GM23338 (cell line): ENCODE measurements around the gene NUDT6. TPM values are rescaled to one million over a fixed set of nuclear protein-coding genes. Genes with fewer than 3 reads are reported as not detected.

Source experiments
- ATAC-seq: fragments of 200-7000 bp; cut with Tn5 transposase; 3 replicates; pipeline ENCODE4 v1.9.1; 2020
- DNase-seq: peaks from one replicate; pipeline ENCODE4 v3.0.0-alpha.2; 2015; ENCODE audit warnings: low spot score
- H2AFZ ChIP-seq: fragments of 200-600 bp; sonication (generic); 2 replicates; pipeline ENCODE4 v1.8.0; 2016; ENCODE audit warnings: antibody characterized with exemption, mild to moderate bottlenecking, moderate library complexity
- H3F3A ChIP-seq: fragments of 200-600 bp; sonication (generic); replicated peaks from 2 replicates; pipeline ENCODE4 v1.8.0; 2017; ENCODE audit warnings: antibody characterized with exemption, mixed run types, low read depth
- H3K27ac ChIP-seq: fragments of 200-600 bp; sonication (generic); 2 replicates; pipeline ENCODE4 v1.6.1; 2016; ENCODE audit warnings: low read depth
- H3K27me3 ChIP-seq: fragments of 200-600 bp; sonication (generic); 2 replicates; pipeline ENCODE4 v1.8.0; 2016; ENCODE audit warnings: mild to moderate bottlenecking, mixed run types, moderate library complexity; ENCODE audit not compliant: insufficient read depth
- H3K36me3 ChIP-seq: fragments of 200-600 bp; sonication (generic); 2 replicates; pipeline ENCODE4 v1.8.0; 2016; ENCODE audit warnings: mild to moderate bottlenecking; ENCODE audit not compliant: insufficient read depth
- H3K4me1 ChIP-seq: fragments of 200-600 bp; sonication (generic); 2 replicates; pipeline ENCODE4 v1.8.0; 2016; ENCODE audit warnings: mild to moderate bottlenecking, moderate library complexity; ENCODE audit not compliant: insufficient read depth
- H3K4me2 ChIP-seq: fragments of 200-600 bp; sonication (generic); 2 replicates; pipeline ENCODE4 v1.7.1; 2017; ENCODE audit warnings: mixed run types
- H3K4me3 ChIP-seq: fragments of 200-600 bp; sonication (generic); 2 replicates; pipeline ENCODE4 v1.6.1; 2016; ENCODE audit warnings: mixed run types
- H3K79me2 ChIP-seq: fragments of 200-600 bp; sonication (generic); replicated peaks from 2 replicates; pipeline ENCODE4 v1.8.0; 2017; ENCODE audit warnings: mild to moderate bottlenecking; ENCODE audit not compliant: insufficient read depth
- H3K9me2 ChIP-seq: fragments of 200-600 bp; sonication (generic); 2 replicates; pipeline ENCODE4 v1.8.0; 2017; ENCODE audit not compliant: insufficient read depth
- H4K20me1 ChIP-seq: fragments of 200-600 bp; sonication (generic); replicated peaks from 2 replicates; pipeline ENCODE4 v1.8.0; 2017; ENCODE audit warnings: mild to moderate bottlenecking; ENCODE audit not compliant: insufficient read depth
- H3K27ac Mint-ChIP-seq: 2 replicates; pipeline ENCODE4 v1.8.0; 2020; ENCODE audit warnings: inconsistent platforms, mild to moderate bottlenecking, moderate library complexity, mixed read lengths
- H3K27me3 Mint-ChIP-seq: 3 replicates; pipeline ENCODE4 v1.8.0; 2022; ENCODE audit warnings: low read depth, mild to moderate bottlenecking, moderate library complexity, mixed read lengths, inconsistent platforms; ENCODE audit not compliant: insufficient read depth, poor library complexity
- H3K36me3 Mint-ChIP-seq: 3 replicates; pipeline ENCODE4 v1.8.0; 2021; ENCODE audit warnings: low read depth, mild to moderate bottlenecking, inconsistent platforms, moderate library complexity, mixed read lengths
- H3K4me1 Mint-ChIP-seq: 3 replicates; pipeline ENCODE4 v1.8.0; 2020; ENCODE audit warnings: mild to moderate bottlenecking, inconsistent platforms, mixed read lengths
- H3K4me3 Mint-ChIP-seq: 3 replicates; pipeline ENCODE4 v1.8.0; 2021; ENCODE audit warnings: moderate library complexity, mild to moderate bottlenecking, inconsistent platforms, mixed read lengths
- H3K9me3 Mint-ChIP-seq: 3 replicates; pipeline ENCODE4 v1.8.0; 2020; ENCODE audit warnings: moderate library complexity, mild to moderate bottlenecking, inconsistent platforms, mixed read lengths
- CREB1 ChIP-seq: fragments of 250-450 bp; sonication (Bioruptor Pico); IDR thresholded peaks from 2 replicates; pipeline ENCODE4 v1.5.0; 2020; ENCODE audit warnings: low read depth, mild to moderate bottlenecking, moderate library complexity
- CTCF ChIP-seq, 2 experiments: fragments of 200-600 bp in 1 of 2; sonication (generic) in 1 of 2; conservative IDR thresholded peaks; 2 replicates each; pipeline versions ENCODE4 v1.5.1 to v1.6.1; 2016 to 2017; ENCODE audit warnings: antibody characterized with exemption in 2 of 2, low read depth in 2 of 2, mild to moderate bottlenecking in 2 of 2, moderate library complexity in 1 of 2
- ETS1 ChIP-seq: IDR thresholded peaks from 2 replicates; pipeline ENCODE4 v1.6.1; 2016; ENCODE audit warnings: antibody characterized with exemption
- EZH2 ChIP-seq: fragments of 200-600 bp; sonication (generic); IDR thresholded peaks from one replicate; pipeline ENCODE4 v1.8.0; 2017; ENCODE audit warnings: antibody characterized with exemption, mild to moderate bottlenecking, low read depth; ENCODE audit not compliant: unreplicated experiment
- EZH2phosphoT487 ChIP-seq: fragments of 200-600 bp; sonication (generic); IDR thresholded peaks from one replicate; pipeline ENCODE4 v1.8.1; 2018; ENCODE audit warnings: antibody characterized with exemption; ENCODE audit not compliant: unreplicated experiment
- JUNB ChIP-seq: IDR thresholded peaks from one replicate; pipeline ENCODE4 v1.6.1; 2016; ENCODE audit warnings: antibody characterized with exemption; ENCODE audit not compliant: unreplicated experiment
- NANOG ChIP-seq: IDR thresholded peaks from 2 replicates; pipeline ENCODE4 v1.6.1; 2016; ENCODE audit warnings: antibody characterized with exemption, borderline replicate concordance
- POLR2AphosphoS5 ChIP-seq: IDR thresholded peaks from 2 replicates; pipeline ENCODE4 v1.6.1; 2016; ENCODE audit warnings: antibody characterized with exemption, low read depth
- REST ChIP-seq: IDR thresholded peaks from one replicate; pipeline ENCODE4 v1.6.1; 2018; ENCODE audit warnings: antibody characterized with exemption; ENCODE audit not compliant: unreplicated experiment
- STAT1 ChIP-seq: IDR thresholded peaks from one replicate; pipeline ENCODE4 v1.6.1; 2016; ENCODE audit warnings: antibody characterized with exemption; ENCODE audit not compliant: unreplicated experiment
- ZNF114 ChIP-seq: fragments of 250-450 bp; sonication (Bioruptor Pico); IDR thresholded peaks from 2 replicates; pipeline ENCODE4 v1.5.0; 2020; ENCODE audit warnings: mild to moderate bottlenecking, moderate library complexity
- ZNF331 ChIP-seq: fragments of 250-450 bp; sonication (Bioruptor Pico); IDR thresholded peaks from 2 replicates; pipeline ENCODE4 v1.5.0; 2020; ENCODE audit warnings: low read depth, mild to moderate bottlenecking, moderate library complexity
- ZNF462 ChIP-seq: fragments of 250-450 bp; sonication (Bioruptor Pico); IDR thresholded peaks from 2 replicates; pipeline ENCODE4 v1.5.0; 2020; ENCODE audit warnings: mild to moderate bottlenecking, moderate library complexity
- polyA plus RNA-seq: library from polyadenylated mRNA; unstranded; fragments of >200 nt; fragmentation: Nextera tagmentation; extraction: Ambion mirVana; gene quantifications from 2 replicates; pipeline ENCODE4 v1.2.1, GENCODE V29; 2016
- total RNA-seq: library from RNA; depleted of rRNA; stranded (reverse); fragments of >200 nt; shearing (Covaris generic); gene quantifications from 2 replicates; pipeline ENCODE4 v1.2.3, GENCODE V29; 2014

Gene NUDT6
- total and polyA plus RNA-seq, 2 experiments from 2014 or later, result 4.9 to 9.1 TPM

- peaks cover 90% of the 10 kb centered on the region for H3K4me1 ChIP-seq
- no peak for DNase-seq
- H4K20me1 ChIP-seq, result peaks cover 64% of the 10 kb centered on the region
- Mint-ChIP-seq H3K36me3 (peaks cover 8% of the 10 kb centered on the region), H3K27me3 (peaks cover 4% of the 10 kb centered on the region), H3K4me1 (peaks cover 83% of the 10 kb centered on the region), H3K4me3 (no peak overlapping the region), H3K9me3 (no peaks in the 10 kb centered on the region), H3K27ac (no peak overlapping the region)
- H3K9me2 ChIP-seq, result no peaks in the 10 kb centered on the region
- H3K27ac ChIP-seq, result peak overlapping the region; percentile 65
- no peak overlapping the region for H2AFZ ChIP-seq
- H3K4me3 ChIP-seq, result no peak overlapping the region
- H3K4me2 ChIP-seq, result peak overlapping the region; percentile 66
- no peaks in the 10 kb centered on the region for H3F3A ChIP-seq
- H3K27me3 ChIP-seq, result no peaks in the 10 kb centered on the region
- no peaks in the 10 kb centered on the region for H3K36me3 ChIP-seq
- H3K79me2 ChIP-seq, result peaks cover 100% of the 10 kb centered on the region
- TF ChIP-seq ZNF462, result no peak
- no peak for TF ChIP-seq NANOG
- TF ChIP-seq CREB1 (CRISPR knock-in tag), result no peak
- no peak for TF ChIP-seq REST
- no peak for TF ChIP-seq STAT1
- no peak for TF ChIP-seq JUNB
- no peak for TF ChIP-seq ZNF114 (CRISPR knock-in tag)
- no peak for TF ChIP-seq POLR2AphosphoS5
- no peak for TF ChIP-seq CTCF (conservative IDR thresholded peaks at IDR 0.05; ENCODE audit: low read depth in 2 of 2)
- TF ChIP-seq ETS1, result no peak
- TF ChIP-seq EZH2, result no peak
- no peak for TF ChIP-seq EZH2phosphoT487
- no peak for TF ChIP-seq ZNF331 (CRISPR knock-in tag)
- ATAC-seq, result no peak; the same call in 2 of the 3 replicates
Observed at GRCh38 chr4:122857160-122857559, 65.2 kb downstream of the NUDT6 start.
